Keratinocyte (primary cell): ENCODE results near the gene MYO19. TPM values are rescaled to one million over a fixed set of nuclear protein-coding genes. Genes with fewer than 3 reads are reported as not detected.

Source experiments
- DNase-seq: peaks from one replicate; pipeline ENCODE4 v3.0.0-alpha.2; 2011; ENCODE audit warnings: low read depth, missing footprints, low spot score
- FAIRE-seq: peaks from 2 replicates; lab custom pipeline; 2011; peaks lifted over from hg19 to GRCh38; lab: Jason Lieb, UNC
- H2AFZ ChIP-seq: 2 replicates; pipeline ENCODE4 v1.6.0; 2012; ENCODE audit warnings: low read length, control low read depth, inconsistent platforms; ENCODE audit not compliant: control insufficient read depth
- H3K27ac ChIP-seq: 2 replicates; pipeline ENCODE4 v1.5.1; 2011; ENCODE audit warnings: low read length; ENCODE audit not compliant: control insufficient read depth, insufficient read depth
- H3K27me3 ChIP-seq: 3 replicates; pipeline ENCODE4 v1.6.0; 2011; ENCODE audit warnings: low read length; ENCODE audit not compliant: control insufficient read depth, insufficient read depth; ENCODE audit errors: extremely low read depth
- H3K36me3 ChIP-seq, 2 experiments: 2 replicates in 1 of 2; 3 replicates in 1 of 2; pipeline ENCODE4 v1.5.1; 2011; ENCODE audit warnings: low read length in 2 of 2, mild to moderate bottlenecking in 1 of 2; ENCODE audit not compliant: control insufficient read depth in 2 of 2, insufficient read depth in 2 of 2; ENCODE audit errors: extremely low read depth in 1 of 2
- H3K4me1 ChIP-seq: 3 replicates; pipeline ENCODE4 v1.5.1; 2011; ENCODE audit warnings: low read length; ENCODE audit not compliant: control insufficient read depth, insufficient read depth; ENCODE audit errors: extremely low read depth
- H3K4me2 ChIP-seq: 3 replicates; pipeline ENCODE4 v1.6.0; 2011; ENCODE audit warnings: low read depth, low read length; ENCODE audit not compliant: control insufficient read depth, insufficient read depth; ENCODE audit errors: extremely low read depth
- H3K4me3 ChIP-seq, 3 experiments: fragments of 200-600 bp in 1 of 3; sonication (generic) in 1 of 3; 2 replicates in 2 of 3; 3 replicates in 1 of 3; pipeline ENCODE4 v1.5.1; 2011 to 2016; ENCODE audit warnings: low read length in 3 of 3, mild to moderate bottlenecking in 3 of 3, control low read depth in 2 of 3, inconsistent platforms in 1 of 3, low read depth in 1 of 3, mixed read lengths in 1 of 3, mixed run types in 1 of 3, moderate library complexity in 1 of 3; ENCODE audit not compliant: control insufficient read depth in 2 of 3, insufficient read depth in 2 of 3; ENCODE audit errors: extremely low read depth in 1 of 3
- H3K79me2 ChIP-seq: 2 replicates; pipeline ENCODE4 v1.6.0; 2012; ENCODE audit warnings: low read length; ENCODE audit not compliant: control insufficient read depth, insufficient read depth
- H3K9ac ChIP-seq: 3 replicates; pipeline ENCODE4 v1.6.0; 2011; ENCODE audit warnings: low read length; ENCODE audit not compliant: control insufficient read depth, insufficient read depth; ENCODE audit errors: extremely low read depth
- H3K9me1 ChIP-seq: 3 replicates; pipeline ENCODE4 v1.6.0; 2011; ENCODE audit warnings: low read length; ENCODE audit not compliant: control insufficient read depth, insufficient read depth; ENCODE audit errors: extremely low read depth
- H3K9me3 ChIP-seq: 2 replicates; pipeline ENCODE4 v1.5.1; 2012; ENCODE audit warnings: low read depth, low read length; ENCODE audit not compliant: control insufficient read depth
- H4K20me1 ChIP-seq: 3 replicates; pipeline ENCODE4 v1.6.0; 2011; ENCODE audit warnings: low read length; ENCODE audit not compliant: control insufficient read depth, insufficient read depth; ENCODE audit errors: extremely low read depth
- CTCF ChIP-seq, 3 experiments: IDR thresholded peaks in 1 of 3; conservative IDR thresholded peaks in 1 of 3; optimal IDR thresholded peaks in 1 of 3; 2 replicates in 2 of 3; 3 replicates in 1 of 3; pipeline versions ENCODE3 to v1.5.1; 2011; ENCODE audit warnings: low read length in 3 of 3, mild to moderate bottlenecking in 3 of 3, moderate library complexity in 2 of 3, control low read depth in 1 of 3, inconsistent platforms in 1 of 3; ENCODE audit not compliant: insufficient read depth in 2 of 3; ENCODE audit errors: extremely low read depth in 1 of 3
- EZH2 ChIP-seq: IDR thresholded peaks from one replicate; pipeline ENCODE4 v1.6.1; 2012; ENCODE audit warnings: inconsistent platforms, mild to moderate bottlenecking, low read length, moderate library complexity
- dilution Hi-C: fragments of 300-500 bp; cut with MboI; formaldehyde crosslinking; loops from one replicate; pipeline ENCODE4 v1.7.0; 2020; ENCODE audit warnings: low sequenced_read_pairs; ENCODE audit not compliant: extremely low pct_ligation_motif_present
- polyA plus RNA-seq, 5 experiments: library from polyadenylated mRNA; depleted of rRNA in 3 of 5; stranded (reverse) in 3 of 5; stranded (forward) in 1 of 5; unstranded in 1 of 5; fragments of >200 nt; gene quantifications; 1 replicate in 1 of 5; 2 replicates in 3 of 5; 3 replicates in 1 of 5; pipeline versions ENCODE4 v1.2.1 to v1.2.3, GENCODE V29; 2011 to 2012; ENCODE audit warnings: missing spikeins in 2 of 5, low read depth in 1 of 5, low replicate concordance in 1 of 5

MYO19 gene
- polyA plus RNA-seq, 1 donor (not counting 4 experiments of a cell fraction or from before 2014, with no cell fraction given), result 47.9 TPM

GRCh38 chr17:36527621-36528250, 6.9 kb downstream of the MYO19 start:
- Histone ChIP-seq H3K9me1 (peaks cover 4% of the 10 kb centered on the region), H2AFZ (no peak overlapping the region), H3K27ac (peak overlapping the region; percentile 30), H3K4me2 (no peak overlapping the region), H3K36me3 (peaks cover 14 to 53% of the 10 kb centered on the region in 2 experiments), H3K4me1 (peaks cover 46% of the 10 kb centered on the region), H3K79me2 (peaks cover 22% of the 10 kb centered on the region), H3K9me3 (no peaks in the 10 kb centered on the region), H3K4me3 (no peak overlapping the region), H3K27me3 (no peaks in the 10 kb centered on the region), H4K20me1 (no peaks in the 10 kb centered on the region), H3K9ac (no peak overlapping the region)
- DNase-seq, result no peak
- dilution Hi-C loops, result no loop called here
- no peak for FAIRE-seq
- TF ChIP-seq EZH2 (no peak), CTCF (optimal IDR thresholded peaks at IDR 0.05 in 1 of 3, IDR thresholded peaks at IDR 0.05 in 1 of 3, conservative IDR thresholded peaks at IDR 0.05 in 1 of 3; ENCODE audit: extremely low read depth in 1 of 3, insufficient read depth in 2 of 3, low read length in 3 of 3) (no peak)

GRCh38 chr17:36525888-36526287, 8.8 kb downstream of the MYO19 start:
- H3K9ac ChIP-seq, result no peak overlapping the region
- no peak for DNase-seq
- no peaks in the 10 kb centered on the region for H3K27me3 ChIP-seq
- no peak for TF ChIP-seq CTCF (optimal IDR thresholded peaks at IDR 0.05 in 1 of 3, IDR thresholded peaks at IDR 0.05 in 1 of 3, conservative IDR thresholded peaks at IDR 0.05 in 1 of 3; ENCODE audit: extremely low read depth in 1 of 3, insufficient read depth in 2 of 3, low read length in 3 of 3)
- no peak for TF ChIP-seq EZH2
- peaks cover 36% of the 10 kb centered on the region for H3K4me1 ChIP-seq
- no peaks in the 10 kb centered on the region for H3K9me3 ChIP-seq
- no peaks in the 10 kb centered on the region for H4K20me1 ChIP-seq
- H3K27ac ChIP-seq, result no peak overlapping the region
- dilution Hi-C loops, result no loop called here
- peaks cover 18% of the 10 kb centered on the region for H3K79me2 ChIP-seq
- peaks cover 4% of the 10 kb centered on the region for H3K9me1 ChIP-seq
- no peak overlapping the region for H3K4me2 ChIP-seq
- H3K36me3 ChIP-seq, result peaks cover 10 to 42% of the 10 kb centered on the region in 2 experiments
- FAIRE-seq, result no peak
- H2AFZ ChIP-seq, result no peak overlapping the region
- no peak overlapping the region for H3K4me3 ChIP-seq
